Measurements from ENCODE around the gene PTPA.

- TF ChIP-seq POLR2AphosphoS5 (IDR thresholded peaks at IDR 0.05; ENCODE audit: low read depth, low read length) (no peak), POLR2A (IDR thresholded peaks at IDR 0.05; ENCODE audit: low read depth, low read length) (no peak), PAX5 (IDR thresholded peaks at IDR 0.05; ENCODE audit: insufficient read depth, low read length, severe bottlenecking) (no peak), TAF1 (IDR thresholded peaks at IDR 0.05; ENCODE audit: low read depth, low read length) (no peak), POU2F2 (IDR thresholded peaks at IDR 0.05; ENCODE audit: low read depth, low read length) (no peak)
These were observed 24.3 kb downstream of the PTPA start for GRCh38 chr9:129135476-129135875.
